Fibroblast of lung (primary cell): ENCODE data around the gene RAP1GAP2.

ENCODE experiments used
- EZH2 ChIP-seq: IDR thresholded peaks from 2 replicates; pipeline ENCODE4 v1.5.1; 2012; ENCODE audit warnings: low read length, control low read depth, mild to moderate bottlenecking; ENCODE audit errors: missing control alignments
- TF ChIP-seq, protein P1 (sequence below), 2 donors: IDR thresholded peaks in 1 of 2; conservative IDR thresholded peaks in 1 of 2; 1 replicate in 1 of 2; 2 replicates in 1 of 2; pipeline ENCODE4 v1.5.1; 2011 to 2012; ENCODE audit warnings: low read length in 2 of 2, control low read depth in 1 of 2, inconsistent platforms in 1 of 2, low read depth in 1 of 2, mild to moderate bottlenecking in 1 of 2

DNA sequence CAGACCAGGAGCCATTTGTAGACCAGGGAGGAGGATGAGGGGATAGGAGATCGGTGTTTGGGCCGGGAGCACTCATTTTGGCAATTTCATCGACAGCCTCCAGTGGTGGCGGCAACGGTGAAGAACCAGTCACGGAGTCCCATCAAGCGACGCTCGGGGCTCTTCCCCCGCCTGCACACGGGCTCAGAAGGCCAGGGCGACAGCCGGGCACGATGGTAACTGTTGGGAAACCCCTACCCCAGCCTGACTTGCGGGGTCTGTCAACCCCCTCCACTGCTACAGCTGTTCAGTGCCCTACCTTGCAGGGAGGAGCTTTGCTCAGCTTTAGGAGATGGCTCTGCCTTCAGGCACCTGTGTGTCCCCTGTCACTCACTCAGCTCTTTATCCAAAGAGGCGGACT is 224.1 kb downstream of the RAP1GAP2 start:
- TF ChIP-seq, protein P1, sequence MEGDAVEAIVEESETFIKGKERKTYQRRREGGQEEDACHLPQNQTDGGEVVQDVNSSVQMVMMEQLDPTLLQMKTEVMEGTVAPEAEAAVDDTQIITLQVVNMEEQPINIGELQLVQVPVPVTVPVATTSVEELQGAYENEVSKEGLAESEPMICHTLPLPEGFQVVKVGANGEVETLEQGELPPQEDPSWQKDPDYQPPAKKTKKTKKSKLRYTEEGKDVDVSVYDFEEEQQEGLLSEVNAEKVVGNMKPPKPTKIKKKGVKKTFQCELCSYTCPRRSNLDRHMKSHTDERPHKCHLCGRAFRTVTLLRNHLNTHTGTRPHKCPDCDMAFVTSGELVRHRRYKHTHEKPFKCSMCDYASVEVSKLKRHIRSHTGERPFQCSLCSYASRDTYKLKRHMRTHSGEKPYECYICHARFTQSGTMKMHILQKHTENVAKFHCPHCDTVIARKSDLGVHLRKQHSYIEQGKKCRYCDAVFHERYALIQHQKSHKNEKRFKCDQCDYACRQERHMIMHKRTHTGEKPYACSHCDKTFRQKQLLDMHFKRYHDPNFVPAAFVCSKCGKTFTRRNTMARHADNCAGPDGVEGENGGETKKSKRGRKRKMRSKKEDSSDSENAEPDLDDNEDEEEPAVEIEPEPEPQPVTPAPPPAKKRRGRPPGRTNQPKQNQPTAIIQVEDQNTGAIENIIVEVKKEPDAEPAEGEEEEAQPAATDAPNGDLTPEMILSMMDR (conservative IDR thresholded peaks at IDR 0.05 in 1 of 2, IDR thresholded peaks at IDR 0.05 in 1 of 2; ENCODE audit: low read depth in 1 of 2, low read length in 2 of 2), result no peak
- no peak for TF ChIP-seq EZH2
